ENCODE measurements around the gene GALM.
"Not testable (repeated sequence)": the region's sequence is repeated elsewhere in the genome, so short reads cannot be mapped to it uniquely, and the experiment has no call there.

- not testable (repeated sequence) for TF ChIP-seq EZH2phosphoT487 (conservative IDR thresholded peaks at IDR 0.05; ENCODE audit: low read length)
- TF ChIP-seq, protein P1, sequence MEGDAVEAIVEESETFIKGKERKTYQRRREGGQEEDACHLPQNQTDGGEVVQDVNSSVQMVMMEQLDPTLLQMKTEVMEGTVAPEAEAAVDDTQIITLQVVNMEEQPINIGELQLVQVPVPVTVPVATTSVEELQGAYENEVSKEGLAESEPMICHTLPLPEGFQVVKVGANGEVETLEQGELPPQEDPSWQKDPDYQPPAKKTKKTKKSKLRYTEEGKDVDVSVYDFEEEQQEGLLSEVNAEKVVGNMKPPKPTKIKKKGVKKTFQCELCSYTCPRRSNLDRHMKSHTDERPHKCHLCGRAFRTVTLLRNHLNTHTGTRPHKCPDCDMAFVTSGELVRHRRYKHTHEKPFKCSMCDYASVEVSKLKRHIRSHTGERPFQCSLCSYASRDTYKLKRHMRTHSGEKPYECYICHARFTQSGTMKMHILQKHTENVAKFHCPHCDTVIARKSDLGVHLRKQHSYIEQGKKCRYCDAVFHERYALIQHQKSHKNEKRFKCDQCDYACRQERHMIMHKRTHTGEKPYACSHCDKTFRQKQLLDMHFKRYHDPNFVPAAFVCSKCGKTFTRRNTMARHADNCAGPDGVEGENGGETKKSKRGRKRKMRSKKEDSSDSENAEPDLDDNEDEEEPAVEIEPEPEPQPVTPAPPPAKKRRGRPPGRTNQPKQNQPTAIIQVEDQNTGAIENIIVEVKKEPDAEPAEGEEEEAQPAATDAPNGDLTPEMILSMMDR (IDR thresholded peaks at IDR 0.05; ENCODE audit: insufficient read depth, low read length, poor library complexity, severe bottlenecking) = not testable (repeated sequence)
Observed at GRCh38 chr2:38680868-38681267, 15.0 kb downstream of the GALM start.

Measured in SU-DHL-6 (cell line).